SK-N-SH treated with all-trans-retinoic acid at 6 μM for 48 hours (cell line): ENCODE measurements around the gene CDK5RAP2.

Source experiments
- ATAC-seq: fragments of 200-7000 bp; cut with Tn5 transposase; 3 replicates; pipeline ENCODE4 v1.9.1; 2020; ENCODE audit warnings: mild to moderate bottlenecking, moderate library complexity
- ARNTL ChIP-seq: fragments of 450-650 bp; formaldehyde crosslinking; IDR thresholded peaks from 2 replicates; pipeline ENCODE4 v1.5.0; 2020; ENCODE audit warnings: low read depth, mild to moderate bottlenecking, moderate library complexity, borderline replicate concordance
- CREB5 ChIP-seq: fragments of 250-450 bp; sonication (Bioruptor Pico); IDR thresholded peaks from 2 replicates; pipeline ENCODE4 v1.5.1; 2020; ENCODE audit warnings: low read depth, mild to moderate bottlenecking, moderate library complexity
- CSRNP3 ChIP-seq: fragments of 250-450 bp; sonication (Bioruptor Pico); IDR thresholded peaks from 2 replicates; pipeline ENCODE4 v1.5.1; 2021; ENCODE audit warnings: mild to moderate bottlenecking, moderate library complexity
- ESRRG ChIP-seq: fragments of 250-450 bp; sonication (Bioruptor Pico); IDR thresholded peaks from 2 replicates; pipeline ENCODE4 v1.6.1; 2021; ENCODE audit warnings: mild to moderate bottlenecking
- GLIS3 ChIP-seq: fragments of 250-450 bp; sonication (Bioruptor Pico); IDR thresholded peaks from 2 replicates; pipeline ENCODE4 v1.5.0; 2020; ENCODE audit warnings: mild to moderate bottlenecking, moderate library complexity
- OSR1 ChIP-seq: fragments of 250-450 bp; sonication (Bioruptor Pico); IDR thresholded peaks from 2 replicates; pipeline ENCODE4 v1.8.0; 2022; ENCODE audit warnings: moderate library complexity, mild to moderate bottlenecking, inconsistent platforms
- PATZ1 ChIP-seq: fragments of 250-450 bp; sonication (Bioruptor Pico); IDR thresholded peaks from 2 replicates; pipeline ENCODE4 v1.8.0; 2020; ENCODE audit warnings: mild to moderate bottlenecking, moderate library complexity, borderline replicate concordance
- POU6F1 ChIP-seq: fragments of 250-450 bp; sonication (Bioruptor Pico); IDR thresholded peaks from 2 replicates; pipeline ENCODE4 v1.8.0; 2021; ENCODE audit warnings: low read depth, mild to moderate bottlenecking, moderate library complexity, borderline replicate concordance
- PPARA ChIP-seq: fragments of 250-450 bp; sonication (Bioruptor Pico); IDR thresholded peaks from 2 replicates; pipeline ENCODE4 v1.5.0; 2020; ENCODE audit warnings: mild to moderate bottlenecking, borderline replicate concordance
- SNAI2 ChIP-seq: fragments of 250-450 bp; sonication (Bioruptor Pico); IDR thresholded peaks from 2 replicates; pipeline ENCODE4 v1.5.0; 2020; ENCODE audit warnings: mild to moderate bottlenecking, moderate library complexity
- TCF4 ChIP-seq: fragments of 250-450 bp; sonication (Bioruptor Pico); IDR thresholded peaks from 2 replicates; pipeline ENCODE4 v1.8.0; 2021; ENCODE audit warnings: mild to moderate bottlenecking, moderate library complexity, borderline replicate concordance
- TSHZ2 ChIP-seq: fragments of 250-450 bp; sonication (Bioruptor Pico); IDR thresholded peaks from 2 replicates; pipeline ENCODE4 v1.5.0; 2020; ENCODE audit warnings: mild to moderate bottlenecking, moderate library complexity
- ZFP30 ChIP-seq: fragments of 450-650 bp; formaldehyde crosslinking; IDR thresholded peaks from 2 replicates; pipeline ENCODE4 v1.5.0; 2022; ENCODE audit warnings: mild to moderate bottlenecking, moderate library complexity
- ZNF70 ChIP-seq: fragments of 450-650 bp; formaldehyde crosslinking; IDR thresholded peaks from 2 replicates; pipeline ENCODE4 v1.5.0; 2020; ENCODE audit warnings: mild to moderate bottlenecking, moderate library complexity
- ZNF8 ChIP-seq: fragments of 450-650 bp; formaldehyde crosslinking; IDR thresholded peaks from 2 replicates; pipeline ENCODE4 v1.5.0; 2020; ENCODE audit warnings: mild to moderate bottlenecking, moderate library complexity

The CDK5RAP2 gene

GRCh38 chr9:120396931-120397330 lies 183.0 kb downstream of the CDK5RAP2 start:
- TF ChIP-seq TCF4 (CRISPR knock-in tag) (no peak), POU6F1 (no peak)
- ATAC-seq: no peak

GRCh38 chr9:120396418-120396817 lies 183.5 kb downstream of the CDK5RAP2 start:
- TF ChIP-seq ZNF8 (CRISPR knock-in tag) (no peak), PATZ1 (CRISPR knock-in tag) (no peak), TCF4 (CRISPR knock-in tag) (no peak), ARNTL (CRISPR knock-in tag) (no peak), CREB5 (CRISPR knock-in tag) (no peak), TSHZ2 (no peak), CSRNP3 (CRISPR knock-in tag) (no peak), PPARA (CRISPR knock-in tag) (no peak), ZFP30 (no peak), ESRRG (no peak)
- no peak for ATAC-seq

- no peak for ATAC-seq
- TF ChIP-seq ZNF70 (no peak), PPARA (CRISPR knock-in tag) (no peak), SNAI2 (CRISPR knock-in tag) (no peak), CREB5 (CRISPR knock-in tag) (no peak), TSHZ2 (no peak), OSR1 (CRISPR knock-in tag) (no peak), GLIS3 (no peak)
These were observed 184.6 kb downstream of the CDK5RAP2 start for GRCh38 chr9:120395376-120395775.
